ENCODE measurements around the gene TTC1. TPM values are rescaled to one million over a fixed set of nuclear protein-coding genes. Genes with fewer than 3 reads are reported as not detected.

Gene TTC1
- total and polyA plus RNA-seq, 11 donors, result 58.9 to 115 (median 83.6) TPM

DNA sequence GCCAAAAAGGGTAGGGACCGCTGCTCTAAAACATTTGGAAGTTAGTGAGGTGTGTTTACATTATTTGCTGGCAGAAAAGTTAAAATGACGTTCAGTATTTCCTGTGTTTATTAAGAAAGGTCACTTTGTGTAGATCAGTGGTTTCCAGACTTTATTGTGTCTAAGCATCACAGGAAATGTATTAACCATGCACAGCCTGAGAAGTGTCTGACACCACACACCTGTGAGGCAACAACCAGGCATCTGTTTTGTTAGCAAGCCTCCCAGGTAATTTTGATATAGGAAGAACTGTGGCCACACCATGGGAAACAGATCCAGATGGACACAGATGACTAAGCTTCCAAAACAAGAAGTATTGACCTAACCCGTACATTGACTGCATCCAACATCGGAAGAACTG is 12.0 kb downstream of the TTC1 start:
- Histone ChIP-seq H3K4me3 (no peak overlapping the region), H3K27ac (no peak overlapping the region), H3K4me1 (peaks cover 0 to 31% (median 4%) of the 10 kb centered on the region in 12 donors), H3K36me3 (peaks cover 0 to 61% (median 46%) of the 10 kb centered on the region in 9 donors), H3K9me3 (no peaks in the 10 kb centered on the region), H3K27me3 (no peaks in the 10 kb centered on the region)
- no peak for TF ChIP-seq CTCF (IDR thresholded peaks at IDR 0.05)
- no peak for TF ChIP-seq POLR2A (IDR thresholded peaks at IDR 0.05)
- intact Hi-C loops (cut with DNase I), result loop anchor here (5.0 to 10.0 kb wide), 13 partner anchors 56 to 376 kb away; partner anchors contain the start of gene PWWP2A (in 3 of the 10)
- no peak for ATAC-seq
- no peak for DNase-seq
- 55 to 64% (median 63%) methylated on average over 4 of the region's 4 CpGs for WGBS, 4 donors

GRCh38 chr5:160021831-160022446 is 13.0 kb downstream of the TTC1 start:
- Histone ChIP-seq H3K27me3 (no peaks in the 10 kb centered on the region), H3K9me3 (no peaks in the 10 kb centered on the region), H3K4me3 (no peak overlapping the region), H3K27ac (peak overlapping the region in 1 of 12 donors; percentile 30), H3K4me1 (peaks cover 0 to 31% (median 4%) of the 10 kb centered on the region in 12 donors), H3K36me3 (peaks cover 0 to 58% (median 46%) of the 10 kb centered on the region in 9 donors)
- TF ChIP-seq POLR2A (IDR thresholded peaks at IDR 0.05) (no peak), CTCF (IDR thresholded peaks at IDR 0.05) (peak; percentile 71 to 91 (median 82))
- intact Hi-C loops (cut with DNase I), result loop anchor here (1.0 to 10.0 kb wide), 16 partner anchors 55 to 375 kb away; partner anchors contain the start of gene PWWP2A (in 3 of the 10)
- whole genome bisulfite sequencing, 4 donors, result 10 to 17% (median 15%) methylated on average over 3 of the region's 3 CpGs
- ATAC-seq, result peak; percentile 73 to 90 (median 84)
- peak in 2 of 5 donors; percentile 51 to 56 for DNase-seq

DNA sequence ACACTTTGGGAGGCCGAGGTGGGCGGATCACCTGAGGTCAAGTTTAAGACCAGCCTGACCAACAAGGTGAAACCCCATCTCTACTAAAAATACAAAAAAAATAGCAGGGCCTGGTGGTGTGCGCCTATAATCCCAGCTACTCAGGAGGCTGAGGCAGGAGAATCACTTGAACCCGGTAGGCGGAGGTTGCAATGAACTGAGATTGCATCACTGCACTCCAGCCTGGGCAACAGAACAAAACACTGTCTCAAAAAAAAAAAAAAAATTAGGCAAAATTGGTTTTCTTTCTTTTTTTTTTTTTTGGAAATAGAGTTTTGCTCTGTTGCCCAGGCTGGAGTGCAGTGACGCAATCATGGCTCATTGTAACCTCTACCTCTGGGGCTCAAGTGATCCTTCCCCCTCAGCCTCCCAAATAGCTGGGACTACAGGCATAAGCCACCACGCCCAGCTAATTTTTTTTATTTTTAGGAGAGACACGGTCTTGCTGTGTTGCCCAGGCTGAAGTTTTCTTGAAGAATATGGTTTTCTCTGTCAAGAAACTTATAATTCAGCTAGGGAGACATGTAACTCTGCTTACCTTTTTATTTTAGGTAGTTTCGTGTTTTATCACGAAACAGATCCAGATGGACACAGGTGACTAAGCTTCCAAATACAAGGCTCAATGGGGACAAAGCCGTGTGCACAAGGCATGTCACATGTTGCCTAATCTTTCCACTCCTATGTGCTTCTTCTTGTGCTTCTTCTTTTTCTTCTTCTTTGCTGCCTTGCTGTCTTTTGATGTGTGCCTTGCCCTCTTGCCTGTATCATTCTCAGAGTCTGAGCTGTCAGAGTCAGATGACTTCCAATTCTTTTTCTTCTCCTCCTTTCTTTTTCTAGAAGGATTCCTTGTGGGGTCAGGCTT is 14.3 kb downstream of the TTC1 start:
- Histone ChIP-seq H3K36me3 (peaks cover 0 to 62% (median 49%) of the 10 kb centered on the region in 9 donors), H3K4me1 (peaks cover 0 to 31% (median 4%) of the 10 kb centered on the region in 12 donors), H3K4me3 (no peak overlapping the region), H3K27me3 (no peaks in the 10 kb centered on the region), H3K27ac (no peak overlapping the region), H3K9me3 (no peaks in the 10 kb centered on the region)
- DNase-seq (no peak), ATAC-seq (no peak)
- WGBS, 4 donors, result 91 to 94% (median 92%) methylated on average over 11 of the region's 11 CpGs
- no peak for TF ChIP-seq POLR2A (IDR thresholded peaks at IDR 0.05)
- TF ChIP-seq CTCF (IDR thresholded peaks at IDR 0.05), result no peak
- intact Hi-C loops (cut with DNase I), result loop anchor here (2.0 to 10.0 kb wide), 15 partner anchors 54 to 374 kb away; partner anchors contain the start of gene PWWP2A (in 3 of the 10)

All from heart left ventricle (tissue), 16 donors.